GM18508 (cell line): Measurements from ENCODE around the gene CADM1.
"Not testable (repeated sequence)": the region's sequence is repeated elsewhere in the genome, so short reads cannot be mapped to it uniquely, and the experiment has no call there.

Experiments used
- ATAC-seq: cut with Tn5 transposase; IDR thresholded peaks from one replicate; pipeline ENCODE4 v1.9.1; 2021; ENCODE audit warnings: moderate number of reproducible peaks; ENCODE audit not compliant: insufficient read depth, unreplicated experiment

The CADM1 gene

GRCh38 chr11:115481528-115481927 lies 22.7 kb downstream of the CADM1 start:
- no peak for ATAC-seq

- ATAC-seq, result no peak
Observed at GRCh38 chr11:115480611-115481010, 23.6 kb downstream of the CADM1 start.

DNA sequence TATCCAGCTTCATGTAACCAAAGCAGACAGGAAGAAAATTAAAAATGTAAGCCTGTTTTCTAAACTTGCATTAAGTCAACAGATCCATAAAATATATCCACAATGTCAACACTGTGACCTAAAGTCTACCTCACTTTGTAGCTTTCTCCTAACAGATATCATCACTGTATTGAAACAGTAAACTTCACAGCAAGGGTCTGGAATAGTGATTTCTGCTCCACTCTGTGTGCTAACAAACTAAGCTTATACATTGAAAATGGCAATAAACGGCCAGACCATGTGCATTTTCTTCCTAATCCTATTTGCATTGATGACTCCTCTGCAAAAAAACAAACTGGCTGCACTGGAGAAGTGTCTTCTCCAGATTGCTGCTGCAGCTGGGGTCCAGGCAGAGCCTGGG lies 26.8 kb downstream of the CADM1 start:
- no peak for ATAC-seq

- no peak for ATAC-seq
Observed at GRCh38 chr11:115476463-115477286, 27.5 kb downstream of the CADM1 start.

DNA sequence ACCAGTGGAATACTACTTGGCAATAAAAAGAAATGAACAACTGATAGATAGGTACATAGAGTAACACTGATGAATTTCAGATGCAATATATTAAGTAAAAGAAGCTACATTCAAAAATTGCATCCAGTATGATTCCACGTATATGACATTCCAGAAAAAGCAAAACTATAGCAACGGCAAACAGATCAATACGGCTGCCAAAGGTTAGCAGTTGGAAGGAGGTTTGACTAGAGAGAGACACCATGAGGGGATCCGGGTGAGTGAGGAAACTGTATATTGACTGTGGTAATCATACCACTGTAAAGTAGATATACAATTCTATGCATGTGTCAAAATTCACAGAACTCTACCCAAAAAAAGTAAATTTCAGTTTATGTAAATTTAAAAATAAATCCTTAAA lies 28.7 kb downstream of the CADM1 start:
- no peak for ATAC-seq

DNA sequence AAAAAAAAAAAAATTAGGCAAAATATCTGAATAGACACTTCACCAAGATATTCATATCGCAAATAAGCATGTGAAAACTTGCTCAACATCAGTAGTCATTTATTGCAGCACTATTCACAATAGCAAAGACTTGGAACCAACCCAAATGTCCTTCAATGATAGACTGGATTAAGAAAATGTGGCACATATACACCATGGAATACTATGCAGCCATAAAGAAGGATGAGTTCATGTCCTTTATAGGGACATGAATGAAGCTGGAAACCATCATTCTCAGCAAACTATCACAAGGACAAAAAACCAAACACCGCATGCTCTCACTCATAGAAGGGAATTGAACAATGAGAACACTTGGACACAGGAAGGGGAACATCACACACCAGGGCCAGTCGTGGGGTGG lies 29.9 kb downstream of the CADM1 start:
- not testable (repeated sequence) for ATAC-seq

GRCh38 chr11:115473167-115473566 lies 31.0 kb downstream of the CADM1 start:
- no peak for ATAC-seq

- ATAC-seq, result no peak
Observed at GRCh38 chr11:115471367-115471766, 32.8 kb downstream of the CADM1 start.

GRCh38 chr11:115470928-115471327 lies 33.3 kb downstream of the CADM1 start:
- no peak for ATAC-seq

DNA sequence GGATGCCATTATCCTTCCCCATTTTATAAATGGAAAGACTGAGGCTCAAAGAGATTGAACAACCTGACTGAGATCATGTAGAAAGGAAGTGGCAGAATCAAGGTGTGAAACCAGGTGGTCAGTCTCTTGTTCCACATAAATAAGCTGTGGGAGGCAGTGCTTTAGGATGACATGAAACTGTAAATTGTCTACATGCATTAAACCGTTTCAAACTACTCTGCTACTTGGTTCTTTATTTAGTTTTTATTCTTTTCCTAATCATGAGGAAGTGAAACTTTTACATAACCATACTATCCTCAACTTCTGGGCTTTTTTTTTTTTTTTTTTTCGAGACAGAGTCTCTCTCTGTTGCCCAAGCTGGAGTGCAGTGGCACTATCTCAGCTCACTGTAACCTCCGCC lies 34.9 kb downstream of the CADM1 start:
- ATAC-seq, result no peak

- no peak for ATAC-seq
Observed at GRCh38 chr11:115466122-115466521, 38.1 kb downstream of the CADM1 start.

GRCh38 chr11:115464269-115464668 lies 39.9 kb downstream of the CADM1 start:
- no peak for ATAC-seq

DNA sequence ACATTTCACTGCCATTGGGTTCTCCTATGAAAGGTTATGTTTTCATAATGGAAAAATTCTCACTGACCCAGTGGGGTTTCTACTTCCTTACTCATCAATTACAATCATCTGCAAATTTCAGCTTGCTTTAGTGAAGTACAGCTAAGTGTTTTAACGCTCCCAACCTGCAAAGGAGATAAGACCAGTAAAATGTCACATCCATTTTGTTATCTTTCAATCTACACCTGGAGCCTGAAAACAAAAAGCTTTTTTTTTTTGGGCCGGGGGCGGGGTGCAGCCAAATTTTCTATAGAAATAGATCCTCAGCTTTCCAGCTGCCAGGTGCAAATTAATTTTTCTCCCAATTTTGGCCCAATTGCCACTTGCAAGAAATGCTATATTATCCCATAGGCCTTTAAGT lies 40.6 kb downstream of the CADM1 start:
- no peak for ATAC-seq

DNA sequence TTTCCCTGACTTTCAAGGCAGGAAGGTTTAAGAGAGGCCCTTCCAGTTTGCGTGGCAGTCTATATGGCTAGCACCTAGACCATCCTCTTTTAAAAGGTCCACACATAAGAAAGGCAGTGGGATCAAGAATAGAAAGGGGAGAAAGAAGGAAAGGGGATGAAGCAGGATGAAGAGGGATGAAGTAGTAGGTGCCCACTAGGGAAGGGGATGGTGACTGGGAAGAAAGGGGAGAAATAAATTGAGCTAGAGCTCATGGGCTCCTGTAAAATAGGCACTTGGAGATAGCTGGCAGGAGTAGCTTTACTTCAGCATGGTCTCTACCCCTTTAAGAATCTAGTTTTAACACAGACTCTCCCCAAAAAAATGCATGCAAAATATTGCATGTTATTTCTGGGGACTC lies 41.5 kb downstream of the CADM1 start:
- no peak for ATAC-seq

DNA sequence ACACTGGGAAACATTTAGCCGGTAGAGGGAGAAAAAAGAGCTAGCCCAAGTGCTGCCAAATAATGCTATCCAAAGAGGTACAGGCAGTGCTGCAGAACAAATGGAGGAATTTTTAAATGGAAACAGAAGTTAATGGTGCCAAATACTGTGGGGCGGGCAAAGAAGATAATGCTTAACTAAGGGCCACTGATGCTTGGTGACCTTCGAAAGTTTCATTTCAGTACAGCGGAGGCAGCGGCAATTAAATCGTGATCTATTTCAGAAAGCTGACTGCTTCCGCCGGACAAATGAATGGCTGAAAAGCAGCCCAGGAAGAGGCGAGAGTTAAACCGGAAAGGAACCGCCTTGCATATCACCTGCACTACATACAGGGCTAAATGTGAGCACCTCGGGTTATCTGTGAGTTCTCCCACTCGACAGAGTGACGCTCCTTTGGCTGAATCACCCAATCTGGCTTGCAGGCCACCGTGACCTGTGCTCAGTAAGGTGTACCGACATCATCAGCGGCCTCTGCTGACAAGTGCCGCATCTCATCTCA lies 42.1 kb downstream of the CADM1 start:
- no peak for ATAC-seq

- no peak for ATAC-seq
Observed at GRCh38 chr11:115460512-115460911, 43.7 kb downstream of the CADM1 start.

- no peak for ATAC-seq
Observed at GRCh38 chr11:115459563-115459962, 44.7 kb downstream of the CADM1 start.

DNA sequence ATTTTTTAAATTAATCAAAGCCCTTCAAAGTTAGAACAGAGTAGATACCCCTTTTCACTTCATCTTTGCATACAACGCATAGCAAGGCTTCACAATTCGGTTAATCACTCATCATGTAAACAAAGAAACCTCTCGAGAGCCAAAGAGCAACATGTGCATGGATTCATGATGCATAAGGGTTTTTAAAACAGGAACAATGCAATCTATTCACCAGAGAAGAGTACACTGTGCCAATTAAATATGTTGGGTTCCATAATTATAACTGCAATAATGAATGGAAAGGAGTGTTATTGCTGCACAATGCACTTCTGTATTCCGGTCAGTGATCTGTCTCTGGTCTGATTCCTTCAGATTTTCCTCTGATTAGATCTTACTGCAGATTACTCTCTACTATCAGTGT lies 45.3 kb downstream of the CADM1 start:
- ATAC-seq, result no peak

DNA sequence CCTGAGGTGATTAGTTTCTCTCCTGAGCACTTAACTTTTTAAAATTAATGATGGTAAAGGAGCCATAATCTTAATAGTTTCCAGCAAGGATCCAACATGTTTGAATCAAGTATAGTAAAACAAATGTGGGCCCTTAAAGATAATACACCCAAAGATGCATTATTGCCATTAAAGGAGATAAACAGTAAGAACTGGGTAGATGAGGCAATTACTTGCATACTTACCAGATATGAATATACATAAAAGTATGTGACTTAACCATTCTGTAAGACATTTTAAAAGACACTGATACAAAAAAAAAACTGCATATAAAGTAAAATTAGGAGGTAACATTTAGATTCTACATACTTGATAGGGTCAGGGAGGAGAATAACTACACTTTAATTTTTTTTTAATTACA lies 48.2 kb downstream of the CADM1 start:
- no peak for ATAC-seq

DNA sequence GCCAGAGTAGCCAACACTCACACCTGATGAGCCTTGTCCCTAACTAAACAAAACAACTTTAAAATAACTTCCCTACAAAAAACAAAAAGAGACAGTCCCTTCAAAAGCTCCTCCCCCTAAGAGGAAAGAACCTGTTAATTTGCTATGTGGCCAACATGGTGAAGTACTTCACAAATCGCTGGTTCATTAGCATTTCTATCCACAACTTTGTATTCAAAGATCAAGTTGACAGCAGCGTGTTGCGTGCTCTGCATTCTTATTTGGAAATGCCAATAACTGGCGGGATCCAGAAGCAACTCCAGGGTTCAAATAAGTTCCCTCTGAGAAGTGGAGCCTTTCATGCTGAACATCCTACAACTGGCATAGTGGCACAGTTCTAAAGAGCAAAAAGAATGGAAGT lies 48.6 kb downstream of the CADM1 start:
- ATAC-seq, result no peak

GRCh38 chr11:115454525-115454924 lies 49.7 kb downstream of the CADM1 start:
- ATAC-seq, result no peak
